NCI-H2029 (cell line): ENCODE measurements around the gene ERCC6L2.

ENCODE experiments used
- DNase-seq: peaks from one replicate; lab custom pipeline; 2025; lab: John Stamatoyannopoulos, UW

The ERCC6L2 gene

GRCh38 chr9:95979446-95979845 lies 104.0 kb downstream of the ERCC6L2 start:
- DNase-seq = no peak

- DNase-seq = no peak
These were observed 105.0 kb downstream of the ERCC6L2 start for GRCh38 chr9:95980262-95981125.

GRCh38 chr9:95981761-95982390 lies 106.4 kb downstream of the ERCC6L2 start:
- DNase-seq = no peak

GRCh38 chr9:95985440-95986055 lies 110.1 kb downstream of the ERCC6L2 start:
- DNase-seq = no peak

- no peak for DNase-seq
These were observed 113.8 kb downstream of the ERCC6L2 start for GRCh38 chr9:95989297-95989696.

- DNase-seq = peak; percentile 6
These were observed 115.8 kb downstream of the ERCC6L2 start for GRCh38 chr9:95991326-95991725.

- DNase-seq = no peak
These were observed 117.0 kb downstream of the ERCC6L2 start for GRCh38 chr9:95992536-95992935.

GRCh38 chr9:95993337-95993736 lies 117.8 kb downstream of the ERCC6L2 start:
- DNase-seq = no peak

- no peak for DNase-seq
These were observed 123.9 kb downstream of the ERCC6L2 start for GRCh38 chr9:95999390-95999789.

- DNase-seq = no peak
These were observed 128.9 kb downstream of the ERCC6L2 start for GRCh38 chr9:96004379-96004778.

GRCh38 chr9:96006296-96006879 lies 130.9 kb downstream of the ERCC6L2 start:
- no peak for DNase-seq

GRCh38 chr9:96006961-96007360 lies 131.5 kb downstream of the ERCC6L2 start:
- no peak for DNase-seq

GRCh38 chr9:96008502-96009222 lies 133.2 kb downstream of the ERCC6L2 start:
- DNase-seq = peak; percentile 58

GRCh38 chr9:96009223-96009602 lies 133.7 kb downstream of the ERCC6L2 start:
- DNase-seq = peak; percentile 71

- DNase-seq = no peak
These were observed 134.4 kb downstream of the ERCC6L2 start for GRCh38 chr9:96009690-96010472.

- DNase-seq = no peak
These were observed 138.6 kb downstream of the ERCC6L2 start for GRCh38 chr9:96014078-96014477.

- no peak for DNase-seq
These were observed 140.6 kb downstream of the ERCC6L2 start for GRCh38 chr9:96015876-96016686.
